NCI-H2029 treated with DMSO at 0.1 percent for 48 hours (cell line): Measurements from ENCODE around the gene APP.
"Not testable (repeated sequence)": the region's sequence is repeated elsewhere in the genome, so short reads cannot be mapped to it uniquely, and the experiment has no call there.

Experiments used
- DNase-seq: peaks from one replicate; lab custom pipeline; 2025; lab: John Stamatoyannopoulos, UW

Gene APP

GRCh38 chr21:26019236-26019635 lies 151.3 kb downstream of the APP start:
- DNase-seq, result no peak

- DNase-seq, result no peak
Measured at GRCh38 chr21:26013970-26014369, 156.6 kb downstream of the APP start.

DNA sequence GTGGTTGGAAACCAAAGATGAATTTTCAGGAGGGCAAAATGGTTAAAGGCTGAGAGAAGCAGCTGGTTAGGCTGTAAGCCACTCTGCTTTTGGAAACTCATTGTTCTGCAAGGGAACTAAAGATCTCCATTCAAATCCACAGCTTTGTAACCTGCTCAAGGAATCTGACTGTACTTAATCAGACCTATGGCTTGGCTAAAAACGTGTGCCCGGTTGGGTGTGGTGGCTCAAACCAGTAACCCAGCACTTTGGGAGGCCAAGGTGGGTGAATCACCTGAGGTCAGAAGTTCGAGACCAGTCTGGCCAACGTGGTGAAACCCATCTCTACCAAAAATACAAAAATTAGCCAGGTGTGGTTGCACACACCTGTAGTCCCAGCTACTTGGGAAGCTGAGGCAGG lies 158.1 kb downstream of the APP start:
- DNase-seq, result not testable (repeated sequence)

GRCh38 chr21:26011292-26011940 lies 159.2 kb downstream of the APP start:
- DNase-seq, result no peak

DNA sequence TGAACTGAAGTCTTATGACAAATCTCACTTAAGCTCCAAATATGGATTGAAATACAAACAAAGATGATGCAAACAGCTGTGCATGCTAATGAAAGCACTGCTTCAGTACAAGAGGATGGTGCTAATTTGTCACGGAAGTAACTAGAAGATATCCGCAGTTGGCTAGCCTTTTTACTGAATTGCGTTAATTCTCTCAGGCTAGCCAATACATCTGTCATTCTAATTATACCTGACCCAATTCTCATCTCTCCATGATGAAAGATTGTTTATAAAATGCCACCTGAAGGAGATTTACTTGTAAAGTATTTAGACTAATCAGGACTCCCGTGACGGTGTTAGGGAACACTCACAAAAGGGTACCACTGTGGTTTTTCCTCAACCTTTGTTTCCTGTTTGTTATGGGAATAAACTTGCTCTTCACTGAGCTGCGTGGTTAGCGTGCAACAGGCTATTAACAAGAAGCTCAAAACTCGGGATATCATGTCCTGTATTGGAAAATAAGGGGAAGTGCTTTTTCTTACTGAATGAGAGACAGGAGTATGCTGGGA lies 162.5 kb downstream of the APP start:
- peak; percentile 89 for DNase-seq

DNA sequence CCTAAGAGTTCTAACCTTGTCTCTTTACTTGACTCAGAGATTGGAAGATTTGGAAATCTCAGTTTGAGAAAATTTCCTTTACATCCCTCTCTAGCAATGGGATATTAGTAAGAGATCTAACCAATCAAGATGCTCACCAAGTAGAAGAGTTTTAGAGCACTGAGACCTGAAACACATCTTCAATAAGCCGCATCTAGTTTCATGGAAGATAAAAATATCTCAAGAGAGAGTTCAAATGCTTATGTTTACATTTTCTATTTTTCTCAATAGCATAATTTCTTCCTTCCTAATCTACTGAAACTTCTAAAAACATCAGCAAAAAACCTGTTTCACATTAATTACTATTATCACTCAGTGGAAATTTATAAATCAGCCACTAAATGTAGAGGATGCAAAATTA lies 165.1 kb downstream of the APP start:
- DNase-seq, result no peak

GRCh38 chr21:26003404-26003803 lies 167.2 kb downstream of the APP start:
- no peak for DNase-seq

GRCh38 chr21:26001356-26001755 lies 169.2 kb downstream of the APP start:
- DNase-seq, result no peak

DNA sequence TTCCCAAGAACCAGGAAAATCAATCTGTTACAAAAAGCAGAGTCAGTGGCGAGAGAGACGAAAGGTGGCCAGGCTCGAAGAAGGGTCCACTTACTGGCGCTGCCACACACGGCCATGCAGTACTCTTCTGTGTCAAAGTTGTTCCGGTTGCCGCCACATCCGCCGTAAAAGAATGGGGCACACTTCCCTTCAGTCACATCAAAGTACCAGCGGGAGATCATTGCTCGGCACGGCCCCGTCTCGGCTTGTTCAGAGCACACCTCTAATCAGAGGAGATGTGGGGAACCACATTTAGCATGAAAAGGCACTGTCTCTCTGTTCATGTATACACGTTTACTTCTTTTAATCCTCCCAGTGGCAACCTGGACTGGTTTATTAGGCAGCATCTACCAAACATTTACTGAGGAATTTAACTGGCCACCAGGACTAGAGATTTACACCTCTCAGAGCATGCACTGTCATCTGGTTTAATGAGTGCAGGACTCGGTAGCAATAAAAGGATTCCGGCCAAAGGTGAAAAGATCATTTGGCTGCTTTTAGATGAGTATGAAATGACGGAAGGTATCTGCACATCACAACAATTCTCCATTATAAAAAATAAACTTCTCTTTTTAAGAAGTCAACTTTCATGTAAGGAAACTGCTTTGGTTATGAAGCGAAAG lies 170.5 kb downstream of the APP start:
- DNase-seq, result no peak

DNA sequence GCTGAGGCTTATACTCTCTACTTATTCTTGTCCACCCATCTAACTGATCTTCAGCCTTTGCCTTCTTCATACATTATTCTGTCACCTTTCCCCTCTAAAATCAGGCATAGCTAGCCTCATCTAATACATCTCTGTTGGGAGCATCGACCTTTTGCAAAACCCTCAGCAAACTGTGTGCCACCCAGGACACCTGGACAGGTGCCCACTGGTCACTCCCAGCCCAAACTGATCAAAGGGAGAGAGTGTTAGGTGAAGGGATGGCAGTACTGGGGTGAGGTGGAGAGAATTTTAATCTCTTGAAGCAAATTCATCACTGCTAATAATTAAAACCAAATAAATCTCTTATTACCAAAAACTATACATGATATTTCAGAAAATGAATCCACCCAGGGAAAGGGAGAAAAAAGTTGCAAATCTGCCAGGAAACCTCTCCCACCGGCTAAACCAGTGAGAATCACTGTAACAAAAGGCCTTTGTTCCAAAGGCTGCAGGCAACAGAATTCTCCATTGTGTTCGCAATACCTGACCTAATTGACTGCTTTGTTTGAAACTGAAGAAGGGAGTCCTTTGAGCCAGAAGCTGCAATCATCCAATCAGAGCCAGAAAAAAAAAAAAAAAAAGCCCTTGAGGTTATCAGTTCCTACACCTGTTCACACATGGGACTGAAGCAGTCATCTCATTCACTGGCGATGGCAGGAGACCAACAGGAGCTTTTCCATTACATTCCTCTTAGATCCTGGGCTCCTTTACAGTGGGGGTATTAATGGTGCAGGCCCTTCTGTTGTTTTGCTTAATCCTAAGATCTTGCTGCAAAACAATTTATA lies 172.6 kb downstream of the APP start:
- DNase-seq, result peak; percentile 96

- DNase-seq, result no peak
Measured at GRCh38 chr21:25995278-25995677, 175.3 kb downstream of the APP start.

GRCh38 chr21:25994758-25995163 lies 175.8 kb downstream of the APP start:
- no peak for DNase-seq

DNA sequence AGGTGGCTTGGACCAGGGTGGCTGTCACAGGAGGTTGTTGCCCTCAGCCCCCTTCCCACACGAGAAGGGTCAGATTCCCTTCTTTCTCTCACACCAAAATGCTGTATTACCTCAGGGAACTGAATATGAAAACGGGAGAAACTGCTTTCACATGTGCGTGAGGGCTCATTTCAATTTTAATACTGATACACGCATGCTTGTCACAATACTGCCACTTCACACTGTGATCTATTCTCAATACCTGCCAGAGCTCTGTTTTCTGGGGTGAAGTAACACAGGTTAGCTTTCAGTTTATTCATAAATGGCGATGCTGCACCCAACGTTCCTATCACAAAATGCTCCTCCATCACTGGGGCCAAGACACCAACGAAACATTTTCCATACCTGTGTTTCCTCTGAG lies 181.8 kb downstream of the APP start:
- no peak for DNase-seq

- DNase-seq, result no peak
Measured at GRCh38 chr21:25987531-25987930, 183.0 kb downstream of the APP start.

DNA sequence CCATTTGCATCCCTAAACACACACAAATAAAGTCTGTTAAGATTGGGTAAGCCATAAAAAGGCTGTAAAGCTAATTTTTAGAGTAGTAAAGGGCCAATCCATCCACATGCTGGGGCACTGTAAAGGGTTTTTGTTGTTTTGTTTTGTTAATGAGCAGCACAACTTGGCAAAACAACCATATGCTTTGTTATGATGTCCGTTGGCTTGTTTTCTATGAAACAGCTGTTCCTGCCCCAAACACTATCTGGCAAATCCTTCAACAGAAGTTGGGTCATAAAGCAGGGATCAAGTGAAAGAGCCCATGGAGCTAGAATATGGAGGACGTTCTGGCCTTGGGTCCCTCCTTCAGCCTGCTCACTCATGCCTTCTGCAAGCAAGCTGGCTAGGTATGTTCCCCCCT lies 183.6 kb downstream of the APP start:
- DNase-seq, result no peak

- no peak for DNase-seq
Measured at GRCh38 chr21:25985990-25986389, 184.6 kb downstream of the APP start.

DNA sequence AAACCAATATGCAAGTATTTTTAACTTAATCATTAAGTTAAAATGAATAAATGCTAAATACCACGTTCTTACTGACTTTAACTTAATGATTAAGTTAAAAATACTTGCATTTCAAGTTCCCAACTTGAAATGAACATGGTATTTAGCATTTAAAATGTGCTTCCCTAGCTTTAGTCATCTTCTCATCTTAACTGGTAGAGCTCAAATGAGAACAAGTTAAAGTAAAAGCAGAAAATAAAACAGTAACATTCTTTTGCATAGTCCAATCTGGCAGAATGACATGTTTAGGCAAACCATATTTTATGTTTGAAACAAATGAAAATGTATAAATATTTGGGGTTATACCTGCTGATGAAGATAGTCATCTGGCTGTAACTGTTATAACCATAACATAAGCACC lies 186.0 kb downstream of the APP start:
- DNase-seq, result no peak

DNA sequence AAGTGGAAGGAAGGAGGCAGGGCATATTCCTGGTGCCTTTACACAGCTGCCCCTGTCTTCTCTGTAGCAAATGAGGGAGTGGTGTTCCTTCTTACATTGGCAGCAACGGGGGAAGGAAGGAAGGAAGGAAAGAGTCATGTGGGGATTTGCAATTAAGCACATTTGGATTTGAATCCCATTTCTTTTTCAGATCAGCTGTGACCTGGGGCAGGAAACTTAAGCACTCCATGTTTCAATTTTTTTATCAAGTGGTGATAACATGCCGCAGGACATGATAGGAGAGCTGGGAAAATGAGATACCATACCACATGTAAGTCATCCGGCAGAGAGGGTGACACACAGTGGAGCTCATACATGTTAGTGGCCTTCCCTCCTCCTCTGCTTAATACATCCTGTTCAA lies 186.8 kb downstream of the APP start:
- DNase-seq, result no peak

DNA sequence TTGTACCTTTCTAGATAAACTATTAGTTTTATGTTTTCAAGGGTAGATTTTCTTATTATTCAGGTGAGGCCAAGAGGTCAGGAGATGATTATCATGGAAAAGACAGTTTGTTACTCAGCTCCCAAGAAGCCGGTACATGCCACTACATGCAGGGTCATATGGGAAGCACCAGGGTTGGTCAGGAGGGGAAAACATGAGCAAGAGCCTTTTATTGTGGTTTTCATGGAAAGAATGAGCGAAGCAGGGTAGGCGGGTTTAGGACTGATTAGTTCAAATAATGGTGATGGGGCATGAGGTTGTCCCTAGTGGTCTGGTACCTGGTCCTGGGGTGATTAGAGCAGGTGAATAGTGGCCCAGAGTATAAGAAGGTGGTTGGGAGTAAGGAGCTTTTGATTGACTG lies 189.9 kb downstream of the APP start:
- DNase-seq, result no peak

GRCh38 chr21:25979845-25980616 lies 190.5 kb downstream of the APP start:
- DNase-seq, result no peak

- no peak for DNase-seq
Measured at GRCh38 chr21:25977068-25977611, 193.4 kb downstream of the APP start.

GRCh38 chr21:25974964-25975363 lies 195.6 kb downstream of the APP start:
- DNase-seq, result no peak
